NCI-H2196 (cell line): ENCODE results near the gene OSBPL5.

ENCODE experiments used
- DNase-seq: peaks from one replicate; lab custom pipeline; 2025; ENCODE audit not compliant: unreplicated experiment; lab: John Stamatoyannopoulos, UW

The OSBPL5 gene

DNA sequence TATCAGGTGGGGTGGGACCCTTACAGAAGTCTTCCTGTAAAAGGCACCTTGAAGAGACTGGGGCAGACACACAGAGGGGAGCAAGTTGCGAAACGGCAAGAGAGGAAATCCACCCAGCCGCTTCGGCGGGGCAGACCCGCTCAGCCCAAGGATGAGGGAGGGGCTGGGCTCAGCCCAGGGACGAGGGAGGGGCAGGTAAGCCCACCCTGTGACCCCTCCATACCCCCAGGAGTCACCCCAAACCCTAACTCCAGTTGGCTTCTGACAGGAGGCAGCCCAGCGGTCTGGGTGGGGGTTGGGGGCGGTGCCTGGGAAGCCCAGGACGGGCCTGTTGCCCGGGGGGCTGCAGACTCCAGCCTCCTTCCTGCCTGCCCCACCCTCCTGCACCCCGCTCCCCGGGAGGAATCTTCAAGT lies 965 bp downstream of the OSBPL5 start:
- DNase-seq: no peak

DNA sequence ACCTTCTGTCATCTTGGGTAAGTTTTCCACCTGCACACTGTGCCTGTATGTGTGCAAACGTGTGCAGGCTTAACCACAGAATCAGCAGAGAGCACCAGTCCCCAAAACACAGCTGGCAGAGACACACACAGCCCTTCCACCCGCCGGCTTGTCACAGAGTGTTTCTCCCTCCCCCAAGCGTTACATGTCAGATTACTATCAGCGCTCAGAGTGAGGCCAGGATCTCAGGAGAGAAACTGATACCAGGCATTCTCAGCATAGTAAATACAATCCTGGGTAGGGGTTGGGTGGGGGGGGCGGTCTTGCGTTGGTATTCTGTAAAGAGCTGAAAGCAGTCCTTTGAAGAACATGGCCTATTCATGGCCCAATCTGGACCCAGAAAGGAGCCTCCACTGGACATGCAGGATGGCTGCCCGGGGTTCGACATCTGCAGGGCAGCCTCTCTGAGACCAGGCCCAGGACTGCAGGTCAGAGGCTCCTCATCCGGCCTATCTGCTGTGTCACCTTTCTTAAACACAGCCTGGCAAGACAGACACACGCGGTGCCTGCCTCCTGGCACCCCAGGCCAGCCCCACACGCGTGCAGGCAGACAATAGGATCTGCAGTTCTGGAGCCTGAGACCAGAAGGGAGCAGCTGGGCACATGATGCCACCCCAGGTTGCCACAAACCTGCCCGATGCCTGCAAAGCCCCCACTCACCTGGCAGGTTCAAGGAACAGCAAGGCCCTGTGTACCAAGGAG lies 1.7 kb downstream of the OSBPL5 start:
- no peak for DNase-seq

DNA sequence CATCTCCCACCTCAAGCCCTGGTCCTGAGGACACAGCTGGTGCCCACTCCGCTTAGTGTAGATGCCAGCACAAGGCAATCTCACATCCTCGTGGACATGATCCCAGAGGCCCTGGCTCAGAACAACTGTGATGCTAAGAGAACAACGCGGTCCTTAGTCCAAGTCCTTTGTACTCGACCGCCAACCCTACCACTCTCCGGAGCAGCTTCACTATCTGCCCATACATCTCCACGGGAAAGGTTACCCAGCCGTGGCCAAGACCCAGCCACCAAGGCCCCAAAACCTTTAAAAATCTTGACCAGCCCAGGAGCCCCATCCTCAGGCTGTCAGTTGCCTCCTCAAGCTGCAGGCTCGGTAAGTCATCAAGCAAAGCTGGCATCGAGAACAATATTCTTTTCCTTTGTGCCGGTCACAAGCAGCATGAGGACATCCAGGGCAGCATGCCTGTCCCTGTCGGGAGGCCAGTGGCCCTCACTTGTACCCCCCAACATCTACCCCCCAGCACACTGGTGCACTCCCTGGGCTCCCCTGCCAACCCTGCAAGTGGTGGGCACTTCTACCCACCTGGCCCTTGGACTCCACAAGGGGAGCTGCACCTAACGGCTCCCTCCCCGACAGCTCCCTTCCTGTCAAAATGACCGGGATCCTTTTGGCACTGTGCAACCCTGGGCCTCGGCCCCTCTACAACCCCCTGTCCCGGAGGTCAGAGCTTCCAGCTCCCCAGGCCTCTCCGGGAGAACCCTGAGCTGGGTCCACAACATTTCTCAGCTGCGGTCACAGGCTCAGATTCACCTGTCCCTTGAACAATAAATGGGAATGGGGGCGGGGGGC lies 2.5 kb downstream of the OSBPL5 start:
- DNase-seq: no peak

DNA sequence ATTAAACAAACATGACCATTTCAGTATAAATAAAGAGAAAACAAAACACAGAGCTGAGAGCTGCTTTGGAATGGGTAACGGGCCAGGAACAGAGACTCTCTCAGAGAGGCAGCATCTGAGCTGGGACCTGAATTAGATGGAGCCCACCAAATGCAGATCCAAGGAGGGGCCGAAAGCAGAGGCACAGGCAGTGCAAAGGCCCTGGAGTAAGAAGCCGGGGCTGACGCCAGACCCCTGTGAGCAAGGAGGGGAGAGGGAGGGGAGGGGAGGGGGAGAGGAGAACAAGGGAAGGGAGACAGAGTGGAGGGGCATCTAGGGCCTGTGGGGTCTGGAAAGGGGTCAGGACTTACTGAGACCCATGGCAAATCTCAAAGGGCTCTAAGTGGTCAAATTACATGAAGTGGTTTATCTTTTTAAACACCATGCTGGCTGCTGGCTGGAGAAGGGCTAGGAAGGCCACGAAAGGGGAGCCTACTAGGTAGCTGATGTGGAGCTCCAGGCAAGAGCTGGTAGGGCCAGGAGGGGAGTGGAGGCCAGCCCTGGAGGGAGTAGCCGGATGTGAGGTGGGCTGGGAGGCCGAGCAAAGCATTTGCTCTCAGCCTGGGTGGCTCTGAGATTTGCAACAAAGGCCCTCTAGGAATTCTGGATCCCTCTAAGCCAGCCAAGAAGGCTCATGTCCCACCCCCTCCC lies 3.2 kb downstream of the OSBPL5 start:
- no peak for DNase-seq

DNA sequence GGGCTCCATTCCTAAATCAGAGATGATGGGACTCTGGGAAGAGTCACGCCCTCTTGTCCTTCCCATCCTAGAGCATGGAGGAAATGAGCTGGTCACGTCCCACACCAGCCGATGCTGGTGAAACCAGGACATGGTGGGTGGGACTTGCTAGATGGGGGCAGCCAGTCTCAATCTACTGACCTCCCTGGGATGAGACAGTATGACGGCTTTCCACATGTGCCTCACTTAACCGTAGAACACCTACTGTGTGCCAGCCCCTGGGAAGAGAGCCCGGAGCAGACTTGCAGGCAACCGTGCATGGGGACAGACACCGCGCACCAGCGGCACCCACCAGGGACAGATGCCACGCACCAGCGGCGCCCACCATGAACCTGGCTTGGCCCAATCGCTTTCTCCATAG lies 3.8 kb downstream of the OSBPL5 start:
- DNase-seq: no peak

DNA sequence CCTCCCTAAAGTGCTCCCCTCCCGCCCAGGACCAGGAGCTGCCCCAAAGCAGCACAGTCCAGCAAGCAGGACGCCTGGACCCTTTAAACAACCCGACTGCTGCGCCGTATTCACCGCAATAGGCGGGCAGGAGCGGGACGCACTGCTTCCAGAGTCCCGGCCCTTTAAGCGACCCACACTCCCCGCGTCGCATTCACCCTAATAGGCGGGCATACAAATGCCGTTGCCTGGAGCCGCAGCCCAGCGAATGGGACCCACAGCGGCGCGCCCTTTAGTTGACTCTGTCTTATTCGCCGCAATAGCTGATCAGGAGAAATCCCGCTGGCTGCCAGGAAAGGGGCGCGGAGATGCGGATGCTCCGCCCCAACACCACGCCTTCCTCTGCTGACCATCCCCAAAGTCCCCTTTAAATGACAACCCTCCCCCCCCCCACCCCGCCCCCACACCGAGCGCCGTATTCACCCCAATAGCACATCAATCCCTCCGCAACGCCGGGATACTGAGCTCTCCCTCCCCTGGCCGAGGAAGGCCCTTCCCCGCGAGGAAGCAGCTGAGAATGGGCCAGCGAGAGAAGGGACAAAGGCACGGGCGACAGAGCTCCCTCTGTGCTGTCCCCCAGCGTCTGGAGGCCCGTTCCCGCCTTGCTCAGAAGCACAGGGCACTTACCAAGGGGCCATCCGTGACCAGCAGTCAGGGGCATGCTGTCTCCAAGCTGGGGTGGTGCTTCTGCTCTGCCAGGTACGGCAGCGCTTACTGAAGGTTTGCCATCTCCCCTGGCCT lies 4.7 kb downstream of the OSBPL5 start:
- DNase-seq: peak; percentile 58

DNA sequence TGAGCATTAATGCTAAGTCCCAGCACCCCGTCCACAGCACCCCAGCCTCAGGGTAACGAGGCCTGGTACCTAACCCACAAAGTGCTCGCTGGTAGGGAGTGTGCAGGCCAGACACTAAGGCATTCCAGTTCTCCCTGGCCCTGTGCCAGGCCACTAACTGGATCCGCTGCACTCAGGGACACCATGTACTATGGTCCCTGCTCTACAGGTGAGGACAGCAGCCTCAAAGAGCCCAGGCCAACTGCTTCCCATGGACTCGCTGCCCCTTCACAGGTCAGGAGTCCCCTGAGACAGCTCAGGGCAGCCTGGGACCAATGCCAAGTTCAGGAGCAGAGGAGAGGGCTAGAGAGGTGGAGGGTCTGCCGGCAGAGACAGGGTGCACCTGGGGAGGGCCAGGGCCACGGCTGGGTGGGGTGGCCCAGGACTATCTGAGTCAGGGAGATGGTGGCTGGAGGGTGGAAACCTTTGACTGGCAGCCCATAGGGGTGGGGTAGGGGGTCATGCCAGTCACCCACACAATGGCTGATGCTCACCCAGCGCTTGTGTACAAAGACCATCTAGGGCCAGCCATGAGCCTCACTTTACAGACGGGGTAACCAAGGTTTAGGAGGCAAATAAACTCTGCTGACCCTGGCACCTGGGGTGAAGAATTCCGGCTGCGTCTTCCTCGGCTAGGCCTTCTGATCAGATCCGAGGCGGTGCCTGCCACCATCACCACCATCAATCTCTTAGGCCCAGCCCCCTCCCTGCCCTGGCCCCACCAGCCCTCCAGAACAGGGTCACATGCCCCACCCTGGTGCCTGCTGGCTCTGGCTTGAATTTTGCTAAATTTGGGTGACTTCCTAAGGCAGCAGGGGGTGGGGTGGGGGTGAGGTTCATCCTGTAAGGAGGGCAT lies 5.6 kb downstream of the OSBPL5 start:
- DNase-seq: no peak

DNA sequence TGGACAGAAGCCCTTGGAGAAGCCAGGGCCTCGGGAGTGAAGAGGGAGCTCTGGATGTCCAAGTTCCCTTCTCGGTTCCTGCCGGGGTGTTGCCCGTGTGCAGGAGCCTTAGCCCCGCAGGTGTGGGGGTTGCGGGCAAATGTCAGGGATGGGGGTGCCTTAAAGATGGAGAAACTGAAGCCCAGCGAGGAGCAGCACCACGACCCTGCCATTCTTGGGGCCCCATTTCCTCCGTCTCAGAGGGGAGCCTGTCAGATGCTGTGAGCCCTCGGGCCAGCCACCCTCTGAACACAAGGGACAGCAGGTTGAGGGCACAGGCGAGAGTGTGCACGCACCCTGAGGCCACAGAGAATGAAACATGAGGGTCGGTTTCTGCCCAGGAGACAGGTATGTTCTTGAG lies 6.3 kb downstream of the OSBPL5 start:
- DNase-seq: no peak

DNA sequence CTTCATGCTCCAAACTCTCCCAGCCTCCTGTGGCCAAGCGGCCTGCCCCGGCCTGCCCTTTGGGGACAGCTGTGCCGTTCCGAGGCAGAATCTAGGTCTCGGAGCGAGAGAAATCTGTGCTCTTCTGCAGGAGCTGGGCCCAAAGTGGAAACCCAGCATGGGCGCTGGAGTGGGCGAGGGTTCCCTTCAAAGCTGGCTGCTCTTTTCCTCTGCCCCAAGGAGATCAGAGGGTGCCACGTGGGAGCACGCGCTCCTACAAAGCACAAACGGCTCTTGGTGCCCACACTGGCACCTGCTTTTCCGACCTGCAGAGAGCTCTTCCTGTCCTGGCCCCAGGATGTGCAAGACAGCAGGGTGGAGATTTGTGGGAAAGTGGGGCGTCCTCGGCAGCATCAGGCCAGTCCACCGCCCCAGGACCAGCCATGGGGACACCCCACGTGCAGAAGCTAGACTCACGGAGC lies 6.9 kb downstream of the OSBPL5 start:
- no peak for DNase-seq

DNA sequence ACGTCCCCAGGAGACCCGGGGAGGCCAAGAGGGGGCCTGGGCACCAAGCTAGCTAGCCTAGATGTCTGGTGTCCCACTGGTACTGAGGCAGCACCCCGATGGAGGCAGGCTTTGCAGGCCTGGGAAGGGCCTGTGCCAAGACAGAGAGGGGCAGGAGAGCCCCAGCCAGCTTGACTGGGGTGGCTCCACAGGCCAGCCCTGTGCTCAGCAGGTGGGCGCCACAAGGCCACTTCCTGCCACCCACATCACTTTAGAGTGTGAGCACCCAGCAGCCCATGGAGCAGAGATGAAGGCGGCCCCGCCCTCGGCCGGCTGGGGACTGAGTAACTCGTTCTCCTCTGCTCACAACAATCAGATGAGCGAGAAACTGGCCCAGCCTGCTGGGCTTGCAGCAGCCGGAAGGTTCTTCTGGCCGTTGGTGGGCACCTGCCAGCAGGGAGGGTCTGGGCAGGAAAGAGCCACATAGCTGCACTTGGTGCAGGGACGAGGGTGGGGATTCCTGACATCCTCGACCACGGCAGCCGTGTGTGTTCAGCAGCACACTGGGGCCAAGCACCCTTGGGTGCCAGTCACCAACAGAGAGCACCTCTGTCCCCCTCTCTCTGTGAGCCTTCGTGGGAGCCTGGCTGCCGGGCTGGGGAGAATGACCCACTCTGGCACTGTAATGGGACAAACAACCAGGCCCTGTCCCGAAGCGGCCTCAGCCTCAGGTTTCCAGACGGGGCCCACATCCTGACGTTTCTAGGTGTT lies 7.6 kb downstream of the OSBPL5 start:
- no peak for DNase-seq

DNA sequence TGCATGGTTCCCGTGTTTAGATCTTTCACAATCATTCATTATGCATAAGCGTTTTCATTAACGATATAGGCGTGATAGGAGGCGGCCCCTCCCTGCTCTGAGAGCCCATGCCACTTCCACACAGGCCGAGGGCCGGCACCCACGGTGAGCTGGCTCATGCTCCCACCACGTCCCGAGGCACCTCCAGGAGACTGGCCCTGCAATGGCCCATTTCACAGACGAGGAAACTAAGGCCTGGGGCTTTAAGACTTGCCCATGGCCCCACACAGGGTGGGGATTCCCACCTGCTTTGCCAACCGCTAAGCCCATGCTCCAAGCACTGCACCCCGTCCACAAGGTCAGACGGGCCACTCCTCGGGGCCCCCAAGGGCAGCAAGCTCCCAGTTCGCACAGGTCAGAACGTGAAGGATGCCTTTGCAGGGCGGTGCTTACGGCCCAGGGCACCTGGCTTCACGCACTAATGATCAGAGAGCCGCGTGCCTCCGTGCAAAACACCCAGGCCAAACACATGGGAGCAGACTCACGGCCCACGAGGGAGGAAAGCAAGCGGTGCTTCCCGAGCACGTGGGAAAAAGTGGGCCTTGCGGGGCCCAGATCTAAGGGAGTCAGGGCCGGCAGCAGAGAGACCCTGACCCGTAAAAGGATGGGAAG lies 8.3 kb downstream of the OSBPL5 start:
- no peak for DNase-seq

DNA sequence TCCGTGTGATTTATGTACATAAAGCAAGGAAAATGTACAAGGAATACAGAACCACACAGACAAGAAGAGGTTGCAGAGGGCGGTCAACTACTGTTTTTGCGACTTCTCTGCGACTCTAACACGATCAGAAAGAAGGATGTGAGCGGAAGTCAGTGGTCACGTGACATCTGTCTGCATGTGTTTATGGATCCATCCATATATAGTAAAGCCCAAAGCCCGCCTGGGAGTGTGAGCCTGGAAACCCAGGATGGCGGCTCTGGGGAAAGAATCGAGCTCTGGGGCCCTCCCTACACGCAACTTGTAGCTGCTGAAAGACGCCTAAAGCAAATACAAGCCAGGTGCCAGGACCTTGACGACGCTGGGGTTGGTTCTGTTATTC lies 8.8 kb downstream of the OSBPL5 start:
- DNase-seq: no peak

DNA sequence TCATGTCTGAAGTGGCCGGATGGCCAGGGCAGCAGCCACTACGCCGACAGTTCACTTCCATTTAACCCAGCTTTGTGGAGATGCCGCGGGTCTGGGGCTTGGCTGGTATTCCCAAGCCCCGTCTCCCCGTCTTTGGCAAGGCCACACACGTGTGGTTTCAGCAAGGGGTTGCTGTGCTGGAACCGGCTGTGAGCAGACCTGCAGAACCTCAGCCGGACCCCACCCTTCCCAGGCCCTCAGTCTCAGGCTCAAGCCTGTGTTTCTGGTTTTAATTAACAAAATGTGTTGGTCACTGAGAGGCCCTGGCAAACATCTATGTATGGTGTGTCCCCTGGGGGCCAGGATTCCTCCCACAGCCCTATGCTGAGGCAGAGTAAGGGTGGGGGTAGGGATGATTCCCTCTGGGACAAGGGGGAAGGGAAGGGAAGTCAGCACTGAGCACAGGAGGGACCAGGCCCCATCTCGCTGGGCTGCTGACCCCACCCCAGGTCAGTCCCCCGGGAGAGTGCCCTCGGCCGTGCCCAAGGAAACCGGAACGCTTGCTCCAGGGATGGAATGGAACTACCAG lies 9.3 kb downstream of the OSBPL5 start:
- DNase-seq: no peak

DNA sequence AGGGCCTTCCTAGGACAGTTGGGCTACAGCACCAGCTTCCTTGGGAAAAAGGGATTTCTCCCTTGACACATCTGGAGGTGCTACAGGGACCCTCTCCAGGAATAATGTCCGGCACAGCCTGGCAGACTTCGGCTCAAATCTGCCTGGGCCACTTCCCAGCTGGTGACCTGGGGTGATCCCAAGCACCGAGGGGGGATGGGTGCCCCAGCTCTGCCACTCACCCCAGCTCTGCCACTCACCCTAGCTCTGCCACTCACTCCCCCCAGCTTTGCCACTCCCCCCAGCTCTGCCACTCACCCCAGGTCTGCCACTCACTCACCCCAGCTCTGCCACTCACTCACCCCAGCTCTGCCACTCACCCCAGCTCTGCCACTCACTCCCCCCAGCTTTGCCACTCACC lies 9.9 kb downstream of the OSBPL5 start:
- no peak for DNase-seq

DNA sequence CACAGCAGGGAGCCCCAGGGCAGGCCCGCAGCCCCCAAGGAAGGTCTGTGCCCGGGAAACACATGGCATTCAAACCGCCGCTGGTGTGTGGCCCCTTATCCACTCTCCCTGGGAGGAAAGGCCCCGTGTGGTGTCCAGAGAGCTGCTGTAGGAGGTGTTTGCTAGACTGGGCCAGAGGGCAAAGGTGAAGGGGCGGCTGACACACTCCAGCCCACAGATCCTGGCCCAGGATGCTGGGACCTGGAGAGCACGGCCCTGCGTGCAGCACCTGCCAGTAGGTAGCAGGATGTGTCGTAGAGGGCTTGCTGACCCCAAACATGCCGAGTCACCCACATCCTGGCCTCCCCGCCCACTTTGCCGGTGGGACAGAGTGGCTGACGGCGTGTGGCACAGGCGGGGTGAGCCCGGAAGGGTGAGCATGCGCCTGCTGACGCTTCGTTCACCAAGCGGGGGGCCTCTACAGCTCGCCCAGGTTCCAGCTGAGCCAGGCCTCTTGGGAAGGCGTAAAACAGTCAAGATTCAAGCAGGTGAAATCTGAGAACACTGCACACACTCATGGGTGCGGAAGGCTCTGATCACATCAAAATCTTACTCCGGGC lies 11.0 kb downstream of the OSBPL5 start:
- DNase-seq: no peak

DNA sequence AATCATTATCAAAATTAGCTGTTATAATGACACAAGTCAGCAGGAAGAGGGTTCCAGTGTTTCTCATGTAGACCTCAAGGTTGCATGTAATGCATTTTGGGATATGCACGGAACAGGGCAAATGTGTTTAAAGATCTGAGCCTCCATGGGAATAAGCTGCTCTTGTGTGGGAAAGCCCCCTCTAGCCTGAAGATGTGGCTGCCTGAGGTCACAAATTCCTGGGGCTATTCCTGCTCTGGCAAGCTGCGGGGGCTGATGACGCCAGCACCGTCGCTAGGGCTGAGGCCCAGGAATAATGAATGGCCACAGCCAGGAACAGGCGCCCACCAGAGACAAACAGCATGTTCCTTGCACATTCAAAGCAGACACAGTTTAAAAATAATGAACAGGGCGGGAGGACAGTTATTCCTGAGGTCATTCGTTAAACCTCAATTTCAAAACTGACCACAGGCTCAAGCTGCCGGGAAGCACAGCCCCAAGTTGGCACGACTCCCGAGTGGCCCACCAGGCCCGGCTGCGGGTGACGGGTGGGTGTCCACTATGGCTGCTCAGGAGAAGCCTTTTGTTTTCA lies 11.7 kb downstream of the OSBPL5 start:
- no peak for DNase-seq

DNA sequence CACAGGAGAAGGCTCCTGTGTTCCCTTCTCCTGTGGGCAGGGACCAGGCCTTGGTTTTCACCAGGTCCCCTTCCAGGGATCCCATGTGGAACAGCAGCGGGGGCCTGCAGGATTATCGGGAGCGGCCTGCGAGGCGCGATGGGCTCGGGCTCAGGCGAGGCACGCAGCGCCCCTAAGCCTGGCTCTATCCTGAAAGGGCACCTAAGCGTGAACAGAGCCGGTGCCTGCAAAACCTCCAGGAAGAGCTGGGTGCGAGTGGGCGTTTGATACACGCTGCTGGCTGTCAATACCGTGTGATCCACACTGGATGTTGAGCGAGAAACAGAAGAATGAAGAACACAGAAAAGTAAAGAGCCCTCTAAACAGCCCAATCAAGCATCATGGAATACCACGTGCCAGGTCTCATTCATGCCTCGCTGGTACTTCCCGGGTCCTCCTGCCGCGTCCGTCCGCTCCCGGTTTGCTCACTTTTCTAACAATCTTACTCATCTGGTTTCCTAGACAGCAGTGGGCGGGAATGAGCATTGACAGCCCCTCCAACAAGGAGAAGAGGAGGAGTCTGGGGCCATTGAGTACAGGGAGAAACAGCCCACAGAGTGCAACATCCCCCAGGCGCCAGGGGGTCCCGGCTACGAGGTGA lies 12.5 kb downstream of the OSBPL5 start:
- no peak for DNase-seq
